Glomerular visceral epithelial cell (primary cell): ENCODE data around the gene VEZF1.

Experiments
- DNase-seq: peaks from one replicate; pipeline ENCODE4 v3.0.0-alpha.2; 2016; ENCODE audit errors: extremely low spot score

The VEZF1 gene

GRCh38 chr17:57953219-57953618 lies 34.8 kb downstream of the VEZF1 start:
- no peak for DNase-seq

GRCh38 chr17:57949649-57950048 lies 38.4 kb downstream of the VEZF1 start:
- DNase-seq = no peak

GRCh38 chr17:57948555-57949420 lies 39.3 kb downstream of the VEZF1 start:
- DNase-seq = peak; percentile 99

GRCh38 chr17:57948169-57948554 lies 39.9 kb downstream of the VEZF1 start:
- no peak for DNase-seq

- DNase-seq = no peak
Observed at GRCh38 chr17:57947369-57947768, 40.7 kb downstream of the VEZF1 start.

GRCh38 chr17:57946798-57947358 lies 41.2 kb downstream of the VEZF1 start:
- DNase-seq = peak; percentile 92

- no peak for DNase-seq
Observed at GRCh38 chr17:57945996-57946797, 41.9 kb downstream of the VEZF1 start.

GRCh38 chr17:57944908-57945307 lies 43.1 kb downstream of the VEZF1 start:
- no peak for DNase-seq

GRCh38 chr17:57943645-57944044 lies 44.4 kb downstream of the VEZF1 start:
- no peak for DNase-seq

GRCh38 chr17:57943140-57943539 lies 44.9 kb downstream of the VEZF1 start:
- no peak for DNase-seq

GRCh38 chr17:57941384-57942370 lies 46.4 kb downstream of the VEZF1 start:
- no peak for DNase-seq

GRCh38 chr17:57940653-57941329 lies 47.3 kb downstream of the VEZF1 start:
- DNase-seq = no peak

- no peak for DNase-seq
Observed at GRCh38 chr17:57940231-57940630, 47.8 kb downstream of the VEZF1 start.

- no peak for DNase-seq
Observed at GRCh38 chr17:57939797-57940196, 48.3 kb downstream of the VEZF1 start.

- DNase-seq = no peak
Observed at GRCh38 chr17:57938061-57938502, 50.0 kb downstream of the VEZF1 start.

GRCh38 chr17:57937492-57937891 lies 50.6 kb downstream of the VEZF1 start:
- no peak for DNase-seq

- DNase-seq = peak; percentile 76
Observed at GRCh38 chr17:57935833-57936807, 51.9 kb downstream of the VEZF1 start.

- DNase-seq = no peak
Observed at GRCh38 chr17:57931488-57932137, 56.4 kb downstream of the VEZF1 start.

- no peak for DNase-seq
Observed at GRCh38 chr17:57930239-57930638, 57.8 kb downstream of the VEZF1 start.
